OCI-LY1 (cell line): ENCODE results near the gene MEG3.

Source experiments
- EZH2 ChIP-seq: fragments of 200-600 bp; sonication (generic), shearing (Covaris generic); IDR thresholded peaks from 2 replicates; pipeline ENCODE4 v1.8.0; 2017; ENCODE audit warnings: borderline replicate concordance, mixed run types, mild to moderate bottlenecking, antibody characterized with exemption, low read length, moderate library complexity, mixed read lengths
- TF ChIP-seq, protein P1 (sequence below): fragments of 200-600 bp; sonication (generic), shearing (Covaris generic); IDR thresholded peaks from 2 replicates; pipeline ENCODE4 v1.5.1; 2017; ENCODE audit warnings: mild to moderate bottlenecking, antibody characterized with exemption, low read length, moderate library complexity, mixed read lengths

DNA sequence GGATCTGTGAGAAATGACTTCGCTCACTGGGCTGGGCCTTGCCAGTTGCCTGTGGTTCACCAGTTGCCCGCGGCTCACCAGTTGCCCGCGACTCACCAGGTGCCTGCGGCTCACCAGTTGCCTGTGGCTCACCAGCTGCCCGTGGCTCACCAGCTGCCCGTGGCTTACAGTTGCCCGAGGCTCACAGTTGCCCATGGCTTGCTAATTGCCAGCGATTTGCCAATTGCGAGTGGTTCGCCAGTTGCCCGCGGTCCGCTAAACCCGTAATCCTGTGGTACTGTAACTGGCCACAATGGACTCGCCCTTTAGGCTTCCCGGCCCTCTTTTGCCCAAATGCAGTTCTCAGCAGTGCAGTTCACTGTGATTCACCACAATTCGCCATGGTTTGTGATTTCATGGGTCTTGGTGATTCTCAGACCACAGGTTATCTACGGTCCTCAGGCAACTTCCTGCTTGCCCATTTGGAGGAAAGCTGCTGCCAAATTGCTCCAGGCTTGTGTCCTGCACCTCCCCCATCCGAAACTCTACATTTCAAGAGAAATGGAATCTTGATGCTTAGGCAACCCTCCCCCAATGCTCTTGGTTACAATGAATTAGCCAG is 15.0 kb upstream of the MEG3 start:
- TF ChIP-seq, protein P1, sequence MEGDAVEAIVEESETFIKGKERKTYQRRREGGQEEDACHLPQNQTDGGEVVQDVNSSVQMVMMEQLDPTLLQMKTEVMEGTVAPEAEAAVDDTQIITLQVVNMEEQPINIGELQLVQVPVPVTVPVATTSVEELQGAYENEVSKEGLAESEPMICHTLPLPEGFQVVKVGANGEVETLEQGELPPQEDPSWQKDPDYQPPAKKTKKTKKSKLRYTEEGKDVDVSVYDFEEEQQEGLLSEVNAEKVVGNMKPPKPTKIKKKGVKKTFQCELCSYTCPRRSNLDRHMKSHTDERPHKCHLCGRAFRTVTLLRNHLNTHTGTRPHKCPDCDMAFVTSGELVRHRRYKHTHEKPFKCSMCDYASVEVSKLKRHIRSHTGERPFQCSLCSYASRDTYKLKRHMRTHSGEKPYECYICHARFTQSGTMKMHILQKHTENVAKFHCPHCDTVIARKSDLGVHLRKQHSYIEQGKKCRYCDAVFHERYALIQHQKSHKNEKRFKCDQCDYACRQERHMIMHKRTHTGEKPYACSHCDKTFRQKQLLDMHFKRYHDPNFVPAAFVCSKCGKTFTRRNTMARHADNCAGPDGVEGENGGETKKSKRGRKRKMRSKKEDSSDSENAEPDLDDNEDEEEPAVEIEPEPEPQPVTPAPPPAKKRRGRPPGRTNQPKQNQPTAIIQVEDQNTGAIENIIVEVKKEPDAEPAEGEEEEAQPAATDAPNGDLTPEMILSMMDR = no peak
- TF ChIP-seq EZH2 = no peak
